Esophagus squamous epithelium (tissue), 5 donors: ENCODE data around the gene FRK. TPM values are rescaled to one million over a fixed set of nuclear protein-coding genes. Genes with fewer than 3 reads are reported as not detected.

Experiments used
- DNase-seq: peaks from one replicate; lab custom pipeline; 2025; lab: John Stamatoyannopoulos, UW
- H3K27ac ChIP-seq, 4 donors: fragments of 200-600 bp; sonication (generic); one replicate each; pipeline ENCODE4 v1.5.1; 2016 to 2019; ENCODE audit warnings: mild to moderate bottlenecking in 1 of 4
- H3K27me3 ChIP-seq, 4 donors: fragments of 200-600 bp; sonication (generic); 1 replicate in 3 of 4; 2 replicates in 1 of 4; pipeline versions ENCODE4 v1.5.1 to v1.6.0; 2017 to 2021; ENCODE audit warnings: antibody characterized with exemption in 1 of 4
- H3K36me3 ChIP-seq, 3 donors: fragments of 200-600 bp; sonication (generic); one replicate each; pipeline ENCODE4 v1.5.1; 2016 to 2019
- H3K4me1 ChIP-seq, 3 donors: fragments of 200-600 bp; sonication (generic); one replicate each; pipeline ENCODE4 v1.5.1; 2017 to 2019
- H3K4me3 ChIP-seq, 4 donors: fragments of 200-600 bp; sonication (generic); 1 replicate in 3 of 4; 2 replicates in 1 of 4; pipeline ENCODE4 v1.5.1; 2016 to 2019; ENCODE audit warnings: mild to moderate bottlenecking in 2 of 4, moderate library complexity in 1 of 4
- H3K9me3 ChIP-seq, 3 donors: fragments of 200-600 bp; sonication (generic); one replicate each; pipeline ENCODE4 v1.5.1; 2016 to 2019
- CTCF ChIP-seq, 6 experiments: fragments of 450-650 bp in 4 of 6; fragments of 200-600 bp in 2 of 6; sonication (generic) in 2 of 6; IDR thresholded peaks; one replicate each; pipeline ENCODE4 v1.5.1; 2016 to 2019; ENCODE audit warnings: antibody characterized with exemption in 6 of 6, mild to moderate bottlenecking in 4 of 6, moderate library complexity in 4 of 6
- POLR2A ChIP-seq, 4 donors: fragments of 450-650 bp; IDR thresholded peaks; one replicate each; pipeline ENCODE4 v1.6.1; 2017; ENCODE audit warnings: antibody characterized with exemption in 4 of 4, mild to moderate bottlenecking in 4 of 4, moderate library complexity in 3 of 4
- WGBS, 2 donors: methylation state at CpG; one replicate each; pipeline ENCODE4 v1.1.5; 2018; 5-methylcytosine and 5-hydroxymethylcytosine counted together
- intact Hi-C: fragments of 100-400 bp; cut with DNase I; formaldehyde crosslinking; loops from one replicate; pipeline ENCODE4 v1.15.0; 2022
- total RNA-seq, 4 donors: library from RNA; depleted of rRNA; stranded (reverse); fragments of >200 nt; gene quantifications; one replicate each; pipeline ENCODE4 v1.1.0, GENCODE V29; 2016
- donor health status: DM: yes; HTN: yes; CAD: no.

Gene FRK
- total RNA-seq, 4 donors from 2014 or later = 5.0 to 12.1 (median 10.0) TPM

GRCh38 chr6:116040993-116041392 is 19.7 kb downstream of the FRK start:
- Histone ChIP-seq H3K27me3 (no peaks in the 10 kb centered on the region), H3K27ac (no peak overlapping the region), H3K4me3 (no peak overlapping the region), H3K9me3 (peaks cover 0 to 5% (median 0%) of the 10 kb centered on the region in 3 donors), H3K36me3 (no peaks in the 10 kb centered on the region), H3K4me1 (peaks cover 0 to 39% (median 0%) of the 10 kb centered on the region in 3 donors)
- intact Hi-C loops = no loop called here
- no peak for DNase-seq
- WGBS, 2 donors = 89 to 93% methylated on average over 2 of the region's 2 CpGs
- TF ChIP-seq POLR2A (IDR thresholded peaks at IDR 0.05) (no peak), CTCF (IDR thresholded peaks at IDR 0.05) (no peak)

DNA sequence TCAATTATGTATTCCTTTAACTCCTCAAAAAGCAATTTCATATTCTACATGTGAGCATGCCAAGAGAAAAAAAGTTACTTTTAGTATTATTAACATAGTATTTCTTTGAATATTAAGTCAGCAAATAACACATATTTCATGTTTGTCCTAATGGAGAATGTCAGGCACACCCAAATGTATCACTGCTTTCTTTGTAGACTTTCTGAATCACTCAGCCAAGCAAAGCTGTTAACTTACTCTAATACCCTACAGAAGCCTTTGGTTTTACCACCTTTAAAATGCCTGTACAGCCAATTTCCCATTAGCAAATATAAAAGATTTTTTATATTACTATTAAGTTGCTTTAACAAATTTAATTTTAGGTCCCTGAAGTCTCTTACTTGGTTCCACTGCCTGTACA is 23.8 kb downstream of the FRK start:
- H3K4me3 ChIP-seq = no peak overlapping the region
- no peaks in the 10 kb centered on the region for H3K36me3 ChIP-seq
- DNase-seq = no peak
- H3K27ac ChIP-seq = peak overlapping the region in 2 of 4 donors; percentile 60 to 69
- H3K9me3 ChIP-seq = no peaks in the 10 kb centered on the region
- TF ChIP-seq CTCF (IDR thresholded peaks at IDR 0.05) (no peak), POLR2A (IDR thresholded peaks at IDR 0.05) (no peak)
- intact Hi-C loops = no loop called here
- no peaks in the 10 kb centered on the region for H3K27me3 ChIP-seq
- peaks cover 0 to 62% (median 4%) of the 10 kb centered on the region in 3 donors for H3K4me1 ChIP-seq

- WGBS, 2 donors = 29 to 46% methylated on average over 2 of the region's 2 CpGs
- no peak for DNase-seq
- no peak overlapping the region for H3K4me3 ChIP-seq
- intact Hi-C loops = no loop called here
- H3K27ac ChIP-seq = peak overlapping the region in 3 of 4 donors; percentile 3 to 69 (median 60)
- TF ChIP-seq CTCF (IDR thresholded peaks at IDR 0.05) = no peak
- TF ChIP-seq POLR2A (IDR thresholded peaks at IDR 0.05) = no peak
- peaks cover 0 to 55% (median 4%) of the 10 kb centered on the region in 3 donors for H3K4me1 ChIP-seq
- H3K9me3 ChIP-seq = no peaks in the 10 kb centered on the region
- H3K27me3 ChIP-seq = no peaks in the 10 kb centered on the region
- H3K36me3 ChIP-seq = no peaks in the 10 kb centered on the region
Measured at GRCh38 chr6:116036075-116036773, 24.5 kb downstream of the FRK start.

DNA sequence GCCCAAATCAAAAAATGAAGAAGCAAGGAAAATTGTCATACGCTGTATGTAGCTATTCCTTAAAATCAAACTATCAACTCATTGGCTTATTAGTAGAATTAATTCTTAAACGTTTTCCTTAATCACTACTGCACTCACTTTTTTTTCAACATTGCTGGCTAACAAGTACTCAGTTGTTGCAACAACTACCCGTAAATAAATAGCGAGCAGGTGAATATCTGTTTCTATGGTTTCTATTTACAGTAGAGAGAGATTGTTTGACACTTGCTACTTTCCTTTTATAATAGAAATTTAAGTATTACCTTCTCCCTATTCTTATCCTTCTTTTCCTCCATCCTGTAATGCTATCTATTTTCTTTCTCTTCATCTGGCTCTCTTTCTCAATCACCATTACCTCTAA is 25.1 kb downstream of the FRK start:
- no peaks in the 10 kb centered on the region for H3K9me3 ChIP-seq
- 70 to 78% methylated on average over 4 of the region's 4 CpGs for WGBS, 2 donors
- H3K4me3 ChIP-seq = no peak overlapping the region
- no peaks in the 10 kb centered on the region for H3K27me3 ChIP-seq
- H3K4me1 ChIP-seq = peaks cover 0 to 57% (median 7%) of the 10 kb centered on the region in 3 donors
- H3K27ac ChIP-seq = peak overlapping the region in 3 of 4 donors; percentile 3 to 69 (median 60)
- H3K36me3 ChIP-seq = no peaks in the 10 kb centered on the region
- TF ChIP-seq CTCF (IDR thresholded peaks at IDR 0.05) (no peak), POLR2A (IDR thresholded peaks at IDR 0.05) (no peak)
- no peak for DNase-seq
- intact Hi-C loops = no loop called here

DNA sequence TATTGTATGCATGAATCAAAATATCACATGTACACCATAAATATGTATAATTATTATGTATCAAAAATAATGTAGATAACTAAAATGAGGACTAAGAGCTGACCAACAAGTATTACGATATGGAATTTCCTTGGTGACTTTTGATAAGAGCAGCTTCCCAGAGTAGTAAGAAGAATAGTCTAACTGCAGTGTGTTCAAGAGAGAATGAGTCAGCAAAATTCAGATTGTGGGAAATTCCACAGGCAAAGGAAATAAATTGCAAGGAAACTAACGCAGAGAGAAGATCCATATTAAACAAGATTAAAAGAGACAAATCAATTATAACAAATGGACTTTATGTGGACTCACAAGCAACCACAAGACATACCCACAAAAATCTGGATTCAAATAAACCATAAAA is 26.4 kb downstream of the FRK start:
- Histone ChIP-seq H3K4me1 (peaks cover 0 to 63% (median 8%) of the 10 kb centered on the region in 3 donors), H3K36me3 (no peaks in the 10 kb centered on the region), H3K9me3 (no peaks in the 10 kb centered on the region), H3K27me3 (no peaks in the 10 kb centered on the region), H3K27ac (peak overlapping the region in 1 of 4 donors; percentile 18), H3K4me3 (no peak overlapping the region)
- 24 to 30% methylated on average over 2 of the region's 2 CpGs for WGBS, 2 donors
- TF ChIP-seq CTCF (IDR thresholded peaks at IDR 0.05) (no peak), POLR2A (IDR thresholded peaks at IDR 0.05) (no peak)
- intact Hi-C loops = no loop called here
- DNase-seq = no peak
